Stomach (tissue), 4 donors: ENCODE results near the gene IQGAP2.

ENCODE experiments used
- EP300 ChIP-seq: sonication (generic); formaldehyde crosslinking; IDR thresholded peaks from one replicate; pipeline ENCODE4 v1.6.1; 2017; ENCODE audit warnings: antibody characterized with exemption
- POLR2A ChIP-seq, 4 donors: fragments of 450-650 bp; IDR thresholded peaks; one replicate each; pipeline ENCODE4 v1.6.1; 2016; ENCODE audit warnings: antibody characterized with exemption in 4 of 4, control low read depth in 2 of 4, mild to moderate bottlenecking in 1 of 4, moderate library complexity in 1 of 4
- POLR2AphosphoS5 ChIP-seq, 3 donors: sonication (generic); formaldehyde crosslinking; IDR thresholded peaks; one replicate each; pipeline ENCODE4 v1.6.1; 2016; ENCODE audit warnings: antibody characterized with exemption in 3 of 3
- TF ChIP-seq, protein P1 (sequence below), 7 experiments: fragments of 450-650 bp in 4 of 7; fragments of 200-600 bp in 3 of 7; sonication (generic) in 3 of 7; IDR thresholded peaks; one replicate each; pipeline ENCODE4 v1.5.1; 2016 to 2019; ENCODE audit warnings: antibody characterized with exemption in 7 of 7, control low read depth in 2 of 7, mild to moderate bottlenecking in 1 of 7

GRCh38 chr5:76570153-76570552 is 167.1 kb downstream of the IQGAP2 start:
- TF ChIP-seq, protein P1, sequence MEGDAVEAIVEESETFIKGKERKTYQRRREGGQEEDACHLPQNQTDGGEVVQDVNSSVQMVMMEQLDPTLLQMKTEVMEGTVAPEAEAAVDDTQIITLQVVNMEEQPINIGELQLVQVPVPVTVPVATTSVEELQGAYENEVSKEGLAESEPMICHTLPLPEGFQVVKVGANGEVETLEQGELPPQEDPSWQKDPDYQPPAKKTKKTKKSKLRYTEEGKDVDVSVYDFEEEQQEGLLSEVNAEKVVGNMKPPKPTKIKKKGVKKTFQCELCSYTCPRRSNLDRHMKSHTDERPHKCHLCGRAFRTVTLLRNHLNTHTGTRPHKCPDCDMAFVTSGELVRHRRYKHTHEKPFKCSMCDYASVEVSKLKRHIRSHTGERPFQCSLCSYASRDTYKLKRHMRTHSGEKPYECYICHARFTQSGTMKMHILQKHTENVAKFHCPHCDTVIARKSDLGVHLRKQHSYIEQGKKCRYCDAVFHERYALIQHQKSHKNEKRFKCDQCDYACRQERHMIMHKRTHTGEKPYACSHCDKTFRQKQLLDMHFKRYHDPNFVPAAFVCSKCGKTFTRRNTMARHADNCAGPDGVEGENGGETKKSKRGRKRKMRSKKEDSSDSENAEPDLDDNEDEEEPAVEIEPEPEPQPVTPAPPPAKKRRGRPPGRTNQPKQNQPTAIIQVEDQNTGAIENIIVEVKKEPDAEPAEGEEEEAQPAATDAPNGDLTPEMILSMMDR (IDR thresholded peaks at IDR 0.05): no peak
- TF ChIP-seq POLR2A (IDR thresholded peaks at IDR 0.05) (no peak), EP300 (no peak), POLR2AphosphoS5 (IDR thresholded peaks at IDR 0.05) (no peak)
